Activated naive CD4-positive, alpha-beta T cell treated with anti-CD3 and anti-CD28 coated beads, Interleukin-2, amount 50 U/mL, for 16 hours (primary cell): ENCODE data around the gene ACAP2.
"Not testable (repeated sequence)": the region's sequence is repeated elsewhere in the genome, so short reads cannot be mapped to it uniquely, and the experiment has no call there.

Experiments used
- DNase-seq: peaks from one replicate; pipeline ENCODE4 v3.0.0-alpha.2; 2020

The ACAP2 gene

DNA sequence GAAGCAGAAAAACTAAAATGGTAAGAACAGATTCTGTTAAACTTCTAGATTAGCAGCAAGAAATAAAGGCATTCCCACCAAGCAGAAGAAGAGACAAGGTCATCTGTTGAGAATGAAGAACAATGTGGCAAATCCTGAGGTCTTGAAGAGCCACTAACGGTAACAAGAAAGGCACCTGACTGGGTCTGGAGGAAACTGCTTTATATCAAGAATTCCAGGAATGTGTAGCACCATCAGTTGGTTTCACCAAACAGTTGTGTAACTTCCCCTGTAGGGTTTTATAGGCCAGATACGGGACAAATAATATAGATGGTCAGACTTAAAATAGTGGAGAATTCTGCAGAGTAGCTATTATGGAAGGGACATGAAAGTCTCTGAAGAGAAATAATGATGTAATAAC, 57.3 kb downstream of the ACAP2 start:
- DNase-seq, result no peak

DNA sequence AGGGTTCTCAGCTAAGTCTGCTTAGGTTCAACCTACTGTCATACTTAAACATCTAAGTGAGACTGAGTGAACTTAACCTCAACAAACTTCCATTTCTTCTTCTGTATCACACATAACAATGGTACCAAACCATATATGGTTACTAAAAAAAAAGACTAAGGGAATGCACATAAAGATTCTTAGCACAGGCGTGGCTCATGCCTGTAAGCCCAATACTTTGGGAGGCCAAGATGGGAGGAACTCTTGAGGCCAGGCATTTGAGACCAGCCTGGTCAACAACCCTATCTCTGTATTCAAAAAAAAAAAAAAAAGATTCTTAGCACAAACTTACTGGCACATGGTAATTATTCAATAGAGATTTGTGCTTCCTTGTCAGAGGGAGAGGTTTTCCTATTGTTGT, 57.9 kb downstream of the ACAP2 start:
- no peak for DNase-seq

DNA sequence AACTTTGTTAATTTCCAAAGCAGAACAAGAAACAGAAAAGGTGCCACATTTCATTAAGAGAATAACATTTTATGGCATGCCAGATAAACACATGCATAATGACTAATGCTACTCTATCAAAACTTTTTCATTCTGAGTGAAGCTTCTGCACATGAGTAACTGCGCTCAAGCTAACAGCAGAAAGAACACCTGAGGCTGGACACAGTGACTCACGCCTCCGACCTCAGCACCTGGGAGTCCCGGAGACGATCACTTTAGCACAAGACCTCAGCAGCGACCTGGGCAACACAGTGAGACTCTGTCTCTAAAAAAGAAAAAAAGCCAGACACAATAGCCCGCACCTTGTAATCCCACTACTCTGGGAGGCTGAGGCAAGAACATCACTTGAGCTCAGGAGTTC, 70.6 kb downstream of the ACAP2 start:
- DNase-seq, result no peak

DNA sequence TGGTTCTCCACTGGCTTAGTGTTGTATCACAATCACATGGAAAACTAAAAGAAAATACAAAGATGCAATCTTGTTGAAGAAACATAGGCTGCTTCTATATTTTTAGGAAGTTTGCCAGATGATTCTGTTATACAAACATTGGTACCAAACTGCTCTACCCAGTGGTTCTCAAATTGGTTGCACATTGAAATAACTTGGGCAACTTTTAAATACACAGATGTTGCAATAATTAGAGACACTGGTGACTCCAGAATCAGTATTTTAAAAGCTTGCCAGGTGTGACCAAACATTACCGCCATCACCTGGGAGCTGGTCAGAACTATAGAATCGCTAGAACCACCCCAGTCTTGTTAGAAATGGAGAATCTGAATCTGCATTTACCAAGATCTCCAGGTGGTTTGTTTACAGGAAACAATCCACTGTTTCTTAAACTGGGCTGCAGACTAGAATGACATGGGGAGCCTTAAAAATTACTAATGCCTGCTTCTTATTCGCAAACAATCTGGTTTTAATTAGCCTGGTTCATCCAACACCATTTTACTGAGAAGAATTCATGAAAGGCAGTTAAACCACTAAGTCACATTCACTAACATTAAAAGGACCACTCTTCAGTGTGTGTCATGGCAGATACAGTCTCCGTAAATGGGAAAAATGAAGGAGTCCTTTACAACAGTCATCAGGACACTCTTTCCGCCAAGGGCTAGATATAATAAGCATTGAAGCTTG, 76.5 kb downstream of the ACAP2 start:
- DNase-seq, result no peak

DNA sequence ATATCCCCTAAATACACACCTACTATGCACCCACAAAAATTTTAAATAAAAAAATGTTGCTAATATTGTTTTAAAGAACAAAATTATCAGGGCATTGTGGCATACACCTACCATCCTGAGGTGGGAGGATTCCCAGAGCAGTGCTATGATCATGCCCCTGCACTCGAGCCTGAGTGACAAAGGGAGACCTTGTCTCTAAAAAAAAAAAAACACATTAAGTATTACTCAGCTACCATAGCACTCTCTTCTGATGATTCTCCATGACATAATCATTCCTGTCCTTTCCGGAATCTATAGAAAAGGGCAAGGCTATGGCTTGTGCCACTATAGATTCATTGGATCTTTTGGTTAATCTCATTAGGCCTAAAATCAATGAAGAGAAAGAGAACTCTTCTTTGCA, 77.4 kb downstream of the ACAP2 start:
- no peak for DNase-seq

DNA sequence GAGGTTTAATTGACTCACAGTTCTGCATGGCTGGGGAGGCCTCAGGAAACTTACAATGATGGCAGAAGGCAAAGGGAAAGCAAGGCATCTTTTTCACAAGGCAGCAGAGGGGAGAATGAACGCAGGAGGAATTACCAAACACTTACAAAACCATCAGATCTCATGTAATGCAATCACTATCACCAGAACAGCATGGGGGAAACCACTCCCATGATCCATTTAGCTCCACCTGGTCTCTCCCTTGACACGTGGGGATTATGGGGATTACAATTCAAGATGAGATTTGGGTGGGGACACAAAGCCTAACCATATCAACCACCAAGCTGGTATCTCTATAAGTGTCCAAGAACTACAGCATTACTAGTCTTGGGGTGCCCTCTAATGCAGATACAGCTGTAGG, 85.0 kb downstream of the ACAP2 start:
- not testable (repeated sequence) for DNase-seq

DNA sequence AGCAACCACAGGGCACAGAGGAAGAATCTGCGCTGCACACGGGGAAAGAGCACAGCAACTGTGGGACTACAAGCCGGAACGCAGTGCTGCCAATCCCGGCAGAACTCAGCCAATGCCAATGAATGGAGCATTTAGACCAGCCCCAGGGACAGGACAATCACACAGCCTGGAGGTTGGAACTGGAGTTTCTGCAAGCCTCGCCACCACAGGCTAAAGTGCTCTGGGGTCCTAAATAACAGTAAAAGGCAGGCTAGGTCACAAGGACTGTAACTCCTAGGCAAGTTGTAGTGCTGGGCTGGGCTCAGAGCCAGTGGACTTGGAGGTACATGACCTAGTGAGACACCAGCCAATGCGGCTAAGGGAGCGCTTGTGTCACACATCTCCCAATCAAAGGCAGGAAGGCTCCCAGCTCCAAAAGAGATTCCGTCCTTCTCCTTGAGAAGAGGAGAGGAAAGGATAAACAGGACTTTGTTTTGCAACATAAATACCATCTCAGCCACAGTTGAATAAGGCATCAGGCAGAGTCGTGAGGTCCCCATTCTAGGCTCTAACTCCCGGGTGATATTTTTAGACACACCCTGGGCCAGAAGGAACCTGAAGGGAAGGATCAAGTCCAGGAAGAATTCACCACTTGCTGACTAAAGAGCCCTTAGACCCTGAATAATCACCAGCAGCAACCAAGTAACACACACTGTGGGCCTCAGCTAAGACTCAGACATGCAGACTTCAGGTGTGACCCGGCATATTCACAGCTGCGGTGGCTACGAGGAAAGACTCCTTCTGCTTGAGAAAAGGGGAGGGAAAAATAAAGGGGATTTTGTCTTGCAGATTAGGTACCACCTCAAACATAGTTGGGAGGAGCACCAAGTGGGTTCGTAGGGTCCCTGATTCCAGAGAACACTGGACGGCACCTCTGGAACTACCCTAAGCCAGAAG, 86.4 kb downstream of the ACAP2 start:
- DNase-seq, result no peak

DNA sequence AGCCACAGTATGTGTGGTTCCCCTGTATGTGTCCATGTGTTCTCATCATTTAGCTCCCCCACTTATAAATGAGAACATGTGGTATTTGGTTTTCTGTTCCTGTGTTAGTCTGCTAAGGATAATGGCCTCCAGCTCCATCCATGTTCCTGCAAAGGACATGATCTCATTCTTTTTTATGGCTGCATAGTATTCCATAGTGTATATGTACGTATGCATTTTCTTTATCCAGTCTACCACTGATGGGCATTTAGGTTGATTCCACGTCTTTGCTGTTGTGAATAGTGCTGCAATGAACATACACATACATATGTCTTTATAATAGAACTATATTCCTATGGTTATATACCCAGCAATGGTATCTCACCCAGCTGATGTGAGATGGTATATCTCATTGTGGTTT, 88.8 kb downstream of the ACAP2 start:
- not testable (repeated sequence) for DNase-seq

DNA sequence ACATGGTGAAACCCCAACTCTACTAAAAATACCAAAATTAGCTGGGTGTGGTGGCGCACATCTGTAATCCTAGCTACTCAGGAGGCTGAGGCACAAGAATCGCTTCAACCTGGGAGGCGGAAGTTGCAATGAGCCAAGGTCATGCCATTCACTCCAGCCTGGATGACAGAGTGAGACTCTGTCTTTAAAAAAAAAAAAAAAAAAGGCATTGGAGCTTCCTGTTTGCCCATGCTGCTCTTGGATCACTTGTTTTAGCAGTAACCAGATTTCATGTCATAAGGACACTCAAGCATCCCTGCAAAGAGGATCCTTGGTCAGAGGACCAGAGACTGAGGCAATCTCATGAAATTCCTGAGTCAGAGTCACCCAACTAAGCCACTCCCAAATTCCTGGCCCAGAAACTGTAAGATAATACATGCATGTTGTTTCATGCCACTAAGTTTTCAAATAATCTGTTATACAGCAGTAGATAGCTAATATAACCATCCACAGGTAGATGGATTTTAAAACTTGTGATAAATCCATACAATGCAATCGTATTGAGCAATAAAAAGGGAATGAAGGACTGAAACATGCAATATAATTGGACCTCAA, 89.8 kb downstream of the ACAP2 start:
- no peak for DNase-seq

DNA sequence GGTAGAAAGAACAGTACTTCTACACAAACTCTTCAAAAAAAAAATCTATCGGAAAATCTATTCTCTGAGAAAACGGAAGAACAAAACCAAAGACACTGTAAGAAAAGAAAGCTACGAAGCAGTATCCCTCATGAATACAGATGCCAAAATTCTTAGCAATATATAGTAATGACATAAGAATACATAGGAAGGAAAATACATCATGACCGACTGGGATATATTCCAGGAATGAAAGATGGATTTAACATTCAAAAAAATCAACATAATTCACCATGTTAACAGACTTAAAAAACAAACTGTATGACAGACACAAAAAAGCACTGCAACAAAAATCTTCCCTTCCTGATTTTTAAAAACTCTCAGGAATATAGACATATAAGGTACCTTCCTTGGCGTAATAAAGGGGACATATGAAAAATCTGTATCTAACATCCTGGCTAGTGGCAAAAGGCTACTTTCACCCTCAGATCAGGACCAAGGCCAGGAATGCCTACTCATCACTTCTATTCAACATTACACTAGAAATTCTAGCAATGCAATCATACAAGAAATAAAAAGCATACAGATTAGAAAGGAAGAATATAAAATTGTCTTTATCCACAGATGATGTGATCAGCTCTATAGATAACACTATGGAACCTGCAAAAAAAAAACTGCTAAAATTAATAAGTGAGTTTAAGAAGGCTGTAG, 94.2 kb downstream of the ACAP2 start:
- DNase-seq, result no peak

DNA sequence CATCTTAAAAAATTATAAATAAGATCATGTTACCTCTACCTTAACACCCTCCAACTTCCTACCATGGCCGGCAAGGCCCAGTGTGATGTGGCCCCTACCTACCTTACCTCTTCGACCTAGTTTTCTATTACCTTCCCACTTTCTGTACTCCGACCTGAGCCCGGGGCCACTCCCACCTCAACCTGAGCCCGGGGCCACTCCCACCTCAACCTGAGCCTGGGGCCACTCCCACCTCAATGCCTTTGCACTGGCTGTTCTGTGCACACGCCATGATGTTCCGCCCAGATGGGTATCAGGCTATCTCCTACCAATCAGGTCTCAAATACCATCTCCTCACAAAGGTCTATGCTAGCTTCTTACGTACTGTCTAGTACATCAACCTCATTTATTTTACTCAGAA, 105.1 kb downstream of the ACAP2 start:
- DNase-seq, result no peak

DNA sequence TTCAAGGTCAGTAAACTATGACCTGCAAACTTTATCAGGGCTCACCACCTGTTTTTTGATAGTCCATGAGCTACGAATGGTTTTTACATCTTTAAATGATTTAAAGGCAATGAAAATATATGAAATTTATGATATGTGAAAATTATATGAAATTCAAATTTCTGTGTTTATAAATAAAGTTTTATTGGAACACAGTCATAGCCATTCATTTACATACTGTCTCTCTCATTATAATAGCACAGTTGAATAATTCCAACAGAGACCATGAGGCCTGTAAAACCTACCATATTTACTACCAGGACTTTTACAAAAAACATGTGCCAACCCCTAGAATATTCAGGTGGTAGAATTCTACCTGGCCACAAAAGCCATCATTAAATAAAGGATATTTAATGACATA, 107.9 kb downstream of the ACAP2 start:
- no peak for DNase-seq

DNA sequence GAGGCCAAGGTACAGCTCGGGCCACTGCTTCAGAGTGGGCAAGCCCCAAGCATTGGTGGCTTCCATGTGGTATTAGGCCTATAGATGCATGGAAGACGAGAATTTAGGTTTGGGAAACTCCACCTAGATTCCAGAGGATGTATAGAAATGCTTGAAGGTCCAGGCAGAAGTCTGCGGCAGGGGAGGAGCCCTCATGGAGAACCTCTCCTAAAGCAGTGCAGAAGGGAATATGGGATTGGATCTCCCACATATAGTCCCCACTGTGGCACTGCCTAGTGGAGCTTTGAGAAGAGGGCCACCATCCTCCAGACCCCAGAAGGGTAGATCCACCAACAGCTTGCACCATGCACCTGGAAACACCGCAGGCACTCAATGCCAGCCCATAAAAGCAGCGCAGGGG, 123.8 kb downstream of the ACAP2 start:
- DNase-seq, result no peak

DNA sequence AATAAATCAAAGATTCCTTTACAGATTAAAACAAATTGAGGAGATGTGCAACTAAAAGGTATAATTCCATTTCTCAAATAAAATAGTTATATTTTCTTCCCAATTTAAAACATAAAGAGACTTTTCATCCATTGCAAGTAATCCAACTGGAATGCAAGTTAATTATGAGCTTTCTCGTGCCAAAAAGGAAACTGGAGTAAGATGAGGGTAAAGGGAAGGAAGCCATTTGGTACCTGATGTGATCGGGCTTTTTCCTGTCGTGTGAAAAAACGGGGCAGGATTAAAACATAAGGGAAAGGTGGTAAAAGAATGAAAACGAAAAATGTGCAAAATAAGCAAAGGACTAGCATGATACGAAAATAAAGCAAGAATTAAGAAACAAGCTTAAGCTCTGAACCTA, 130.1 kb downstream of the ACAP2 start:
- DNase-seq, result no peak

DNA sequence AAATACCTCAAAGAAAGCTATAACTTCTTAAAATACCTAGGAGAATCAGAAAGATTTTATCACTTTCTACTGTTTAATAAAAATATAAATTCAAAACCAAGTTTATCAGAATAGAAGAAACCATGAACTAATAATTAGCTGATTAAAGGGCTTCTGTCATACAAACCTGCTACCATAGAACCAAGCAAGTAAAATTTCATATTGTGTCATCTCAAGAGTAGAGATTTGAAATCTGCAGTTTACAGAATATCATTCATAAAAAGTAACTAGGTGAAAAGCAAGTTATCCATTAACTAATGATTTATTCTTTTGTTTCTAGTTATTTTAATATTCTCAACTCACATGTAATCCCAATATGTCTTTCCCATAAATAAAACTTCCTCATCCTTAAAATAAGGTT, 135.1 kb downstream of the ACAP2 start:
- DNase-seq, result no peak

DNA sequence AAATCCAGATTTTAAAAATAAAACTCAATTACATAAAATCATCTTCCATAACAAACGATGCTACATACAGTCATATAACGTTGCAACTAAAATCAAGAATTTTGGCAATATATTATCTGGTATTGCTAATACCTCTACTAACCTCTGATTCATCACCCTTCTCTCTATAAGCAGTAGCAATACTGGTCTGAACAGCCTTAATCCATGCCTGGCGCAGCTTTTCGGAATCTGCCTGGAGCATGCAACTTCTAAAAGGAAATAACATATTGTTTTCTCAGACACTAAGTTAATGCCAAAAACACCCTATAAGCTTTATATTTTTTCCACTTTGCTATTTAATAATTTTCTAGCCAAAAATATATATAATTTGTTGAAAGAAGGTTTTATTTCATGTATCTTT, 136.5 kb downstream of the ACAP2 start:
- no peak for DNase-seq

DNA sequence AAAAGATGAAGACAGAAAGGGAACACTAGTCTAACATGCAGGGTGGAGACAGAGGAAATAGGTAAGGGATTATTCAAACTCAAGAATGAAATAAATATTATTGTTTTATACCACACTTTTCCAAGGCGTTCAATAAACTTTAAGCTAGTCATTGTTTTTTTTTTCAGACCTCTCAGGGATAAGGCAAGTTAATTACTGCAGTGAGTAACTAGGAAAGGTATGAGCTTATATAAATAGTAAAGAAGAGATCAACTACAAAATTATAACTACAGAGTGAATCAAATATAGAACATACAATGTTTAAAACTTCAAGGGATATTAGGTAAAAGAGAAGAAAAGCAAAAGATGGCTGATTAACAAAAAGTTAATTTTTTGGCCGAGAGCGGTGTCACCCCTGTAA, 140.4 kb downstream of the ACAP2 start:
- no peak for DNase-seq

DNA sequence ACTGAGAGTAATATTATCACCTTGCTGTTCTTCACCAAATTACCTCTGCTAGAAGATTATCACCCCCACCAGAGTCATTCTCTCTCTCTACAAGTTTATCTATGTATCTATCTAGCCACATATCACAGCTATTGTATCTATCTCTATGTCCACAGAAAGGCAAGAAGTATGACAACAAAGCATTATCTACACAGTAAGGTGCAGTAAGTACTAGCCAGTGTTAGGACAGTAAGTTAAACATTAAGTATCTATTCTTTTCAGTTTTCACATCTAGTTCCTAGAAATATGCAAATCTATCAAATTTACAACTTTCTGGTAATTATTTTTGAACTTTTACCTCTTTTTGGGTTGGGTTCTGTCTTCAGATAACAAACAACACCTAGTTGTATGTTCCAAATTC, 145.4 kb downstream of the ACAP2 start:
- DNase-seq, result no peak

DNA sequence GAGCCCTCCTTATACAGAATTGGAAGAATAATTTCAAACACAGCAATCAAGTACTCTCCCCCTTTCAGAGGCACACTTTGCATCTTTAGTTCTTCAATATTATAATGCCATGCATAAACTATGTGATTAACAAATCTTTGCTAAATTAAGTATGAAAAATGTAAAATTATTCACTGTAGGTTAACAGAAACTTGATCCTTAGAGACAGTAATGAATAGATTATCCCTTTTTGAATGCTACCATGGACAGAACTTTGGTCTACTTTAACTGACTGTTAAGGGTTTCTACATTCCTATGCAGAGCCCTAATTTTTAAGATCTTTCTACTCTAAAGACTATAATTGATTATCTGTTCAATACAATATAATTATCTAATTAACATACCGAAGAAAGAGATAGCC, 146.2 kb downstream of the ACAP2 start:
- DNase-seq, result no peak

DNA sequence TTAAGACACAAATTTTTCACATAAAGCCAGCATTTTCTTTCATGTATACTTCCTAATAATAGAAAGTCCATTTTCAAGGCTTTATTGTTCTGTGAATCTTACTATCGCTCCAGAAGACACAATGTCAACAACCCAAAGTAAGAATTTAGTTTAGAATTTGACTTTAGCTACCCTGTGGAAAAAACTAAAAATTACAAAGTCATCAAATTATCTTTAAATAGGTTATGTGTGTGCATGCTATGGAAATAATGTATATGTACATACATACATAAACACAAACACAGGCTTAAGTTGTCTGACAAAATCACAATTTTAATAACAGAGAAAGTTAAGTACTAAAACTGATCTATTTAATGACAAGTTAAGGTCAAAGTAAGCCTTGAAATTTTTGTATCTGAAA, 151.7 kb downstream of the ACAP2 start:
- no peak for DNase-seq

DNA sequence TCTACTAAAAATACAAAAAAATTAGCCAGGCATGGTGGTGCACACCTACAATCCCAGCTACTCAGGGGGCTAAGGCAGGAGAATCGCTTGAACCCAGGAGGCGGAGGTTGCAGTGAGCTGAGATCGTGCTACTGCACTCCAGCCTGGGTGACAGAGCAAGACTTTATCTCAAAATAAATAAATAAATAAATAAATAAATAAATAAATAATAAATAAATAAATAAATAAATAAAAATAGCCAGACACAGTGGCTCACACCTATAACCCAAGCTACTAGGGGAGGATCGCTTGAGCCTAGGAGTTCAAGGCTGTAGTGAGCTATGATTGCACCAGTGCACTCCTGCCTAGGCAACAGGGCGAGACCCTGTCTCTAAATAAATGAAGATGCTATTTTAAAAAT, 152.2 kb downstream of the ACAP2 start:
- DNase-seq, result not testable (repeated sequence)

DNA sequence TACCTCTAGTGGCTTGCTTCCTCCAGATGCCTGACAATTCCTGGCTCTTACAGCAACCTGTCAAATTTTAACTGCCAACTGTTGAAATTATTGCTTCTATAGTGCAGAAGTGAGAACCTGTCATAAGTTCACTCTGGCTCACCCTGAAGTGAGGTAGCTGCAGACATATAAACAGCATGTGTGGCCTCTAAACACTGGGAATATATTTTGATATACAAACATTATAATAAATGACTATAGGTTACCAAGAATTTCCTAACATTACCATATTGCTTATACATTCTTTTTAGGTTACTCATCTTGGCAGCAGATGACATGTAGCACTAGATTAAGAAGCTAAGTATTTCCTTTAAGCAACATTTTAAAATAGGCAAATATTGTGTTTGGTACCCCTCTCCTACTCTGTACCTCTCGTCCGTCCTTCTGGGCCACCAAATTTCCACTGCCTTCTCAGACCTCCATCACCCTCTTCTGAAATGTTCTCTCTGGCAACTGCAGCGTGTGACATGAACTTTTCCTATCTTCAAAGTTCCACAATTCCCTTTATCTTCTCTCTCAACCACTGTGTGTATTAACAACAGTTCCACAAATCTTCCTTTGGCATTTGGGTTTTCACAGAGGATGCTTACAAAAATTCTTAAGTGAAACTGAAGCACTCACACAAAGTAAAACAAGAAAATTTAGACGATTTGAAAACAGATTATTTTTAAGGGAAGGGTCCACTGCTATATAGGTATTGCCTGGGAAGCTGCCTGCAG, 156.5 kb downstream of the ACAP2 start:
- DNase-seq, result no peak

DNA sequence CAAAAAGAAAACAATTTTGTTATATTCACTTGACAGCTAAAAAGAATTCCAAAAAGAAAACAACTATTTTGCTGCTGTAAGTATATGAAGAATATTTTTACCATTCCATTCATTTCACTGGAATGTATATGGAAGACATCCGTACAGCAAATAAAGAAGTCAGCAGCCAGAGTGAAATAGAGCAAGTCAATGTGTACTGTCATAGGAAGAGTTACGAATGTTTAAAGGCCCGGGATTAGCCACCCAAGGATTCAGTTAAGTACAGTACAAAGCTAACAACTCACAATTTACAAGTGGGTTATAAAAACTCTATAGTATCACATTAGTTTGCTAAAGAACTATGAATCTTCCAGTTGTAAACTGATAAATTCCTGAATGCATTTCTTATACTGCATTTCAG, 157.4 kb downstream of the ACAP2 start:
- no peak for DNase-seq
